Duodenal mucosa (tissue), 2 donors: ENCODE results near the gene RTP2.

ENCODE experiments used
- H3K27ac ChIP-seq: one replicate; pipeline ENCODE4 v1.7.0; 2013; ENCODE audit warnings: low read depth, low read length
- H3K27me3 ChIP-seq, 2 donors: one replicate each; pipeline ENCODE4 v1.7.0; 2013; ENCODE audit warnings: low read length in 2 of 2, control low read depth in 1 of 2; ENCODE audit not compliant: insufficient read depth in 2 of 2, control insufficient read depth in 1 of 2
- H3K36me3 ChIP-seq, 2 donors: one replicate each; pipeline ENCODE4 v1.7.0; 2013; ENCODE audit warnings: low read length in 2 of 2, control low read depth in 1 of 2; ENCODE audit not compliant: insufficient read depth in 2 of 2, control insufficient read depth in 1 of 2
- H3K4me1 ChIP-seq, 2 donors: one replicate each; pipeline ENCODE4 v1.7.0; 2013; ENCODE audit warnings: low read length in 2 of 2, control low read depth in 1 of 2; ENCODE audit not compliant: insufficient read depth in 2 of 2, control insufficient read depth in 1 of 2
- H3K4me3 ChIP-seq, 2 donors: one replicate each; pipeline ENCODE4 v1.7.0; 2013; ENCODE audit warnings: low read length in 2 of 2, low read depth in 1 of 2
- H3K9ac ChIP-seq, 2 donors: one replicate each; pipeline ENCODE4 v1.7.0; 2013; ENCODE audit warnings: low read length in 2 of 2, low read depth in 1 of 2
- H3K9me3 ChIP-seq, 2 donors: one replicate each; pipeline ENCODE4 v1.7.0; 2013; ENCODE audit warnings: low read length in 2 of 2, control low read depth in 1 of 2; ENCODE audit not compliant: control insufficient read depth in 1 of 2

The RTP2 gene

GRCh38 chr3:187728940-187729583 lies 26.7 kb upstream of the RTP2 start:
- Histone ChIP-seq H3K27me3 (no peaks in the 10 kb centered on the region), H3K27ac (no peak overlapping the region), H3K36me3 (peaks cover 40 to 92% of the 10 kb centered on the region in 2 donors), H3K4me3 (no peak overlapping the region), H3K9me3 (no peaks in the 10 kb centered on the region), H3K9ac (no peak overlapping the region), H3K4me1 (no peaks in the 10 kb centered on the region)

GRCh38 chr3:187728248-187728647 lies 25.9 kb upstream of the RTP2 start:
- no peak overlapping the region for H3K27ac ChIP-seq
- H3K27me3 ChIP-seq, result no peaks in the 10 kb centered on the region
- no peaks in the 10 kb centered on the region for H3K9me3 ChIP-seq
- H3K36me3 ChIP-seq, result peaks cover 40 to 91% of the 10 kb centered on the region in 2 donors
- no peak overlapping the region for H3K4me3 ChIP-seq
- H3K9ac ChIP-seq, result no peak overlapping the region
- H3K4me1 ChIP-seq, result no peaks in the 10 kb centered on the region

GRCh38 chr3:187726564-187726963 lies 24.2 kb upstream of the RTP2 start:
- no peak overlapping the region for H3K9ac ChIP-seq
- H3K27ac ChIP-seq, result no peak overlapping the region
- no peak overlapping the region for H3K4me3 ChIP-seq
- no peaks in the 10 kb centered on the region for H3K27me3 ChIP-seq
- no peaks in the 10 kb centered on the region for H3K9me3 ChIP-seq
- peaks cover 41 to 86% of the 10 kb centered on the region in 2 donors for H3K36me3 ChIP-seq
- H3K4me1 ChIP-seq, result no peaks in the 10 kb centered on the region

DNA sequence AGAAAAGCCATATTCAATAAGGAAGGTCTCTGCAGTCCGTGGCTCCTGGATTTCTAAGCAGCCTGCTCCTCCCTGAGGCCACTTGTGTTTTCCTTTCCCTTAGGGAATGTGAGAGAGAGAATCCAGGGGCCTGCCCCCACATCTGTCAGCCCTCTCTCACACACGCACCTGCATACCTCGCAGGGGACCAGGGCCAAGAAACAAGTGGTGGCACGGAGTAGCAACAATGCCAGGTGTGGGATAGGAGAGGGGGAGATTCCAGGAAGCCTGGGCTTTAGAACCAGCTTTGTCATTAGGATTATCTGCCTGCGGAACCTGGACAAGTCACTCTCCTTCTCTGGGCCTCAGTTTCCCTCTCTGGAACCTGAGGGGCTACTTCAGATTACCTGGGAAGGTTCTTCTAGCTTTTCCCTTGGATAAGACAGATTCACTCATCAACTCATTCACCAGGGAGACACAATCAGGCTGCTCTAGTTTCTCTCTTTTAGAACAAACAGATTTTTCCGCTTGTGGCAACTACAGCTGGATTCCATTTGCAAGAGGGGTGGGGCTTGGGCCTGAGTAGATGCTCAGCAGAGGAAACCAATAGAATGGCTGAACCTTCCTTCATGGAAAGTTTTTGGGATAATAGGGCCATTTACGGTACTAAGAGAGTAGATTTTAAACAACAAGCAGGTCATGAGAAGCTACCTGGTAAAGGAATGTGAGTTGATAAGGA lies 23.5 kb upstream of the RTP2 start:
- Histone ChIP-seq H3K36me3 (peaks cover 34 to 83% of the 10 kb centered on the region in 2 donors), H3K9me3 (no peaks in the 10 kb centered on the region)

GRCh38 chr3:187725224-187725623 lies 22.9 kb upstream of the RTP2 start:
- H3K27me3 ChIP-seq, result no peaks in the 10 kb centered on the region
- no peak overlapping the region for H3K4me3 ChIP-seq
- peaks cover 28 to 77% of the 10 kb centered on the region in 2 donors for H3K36me3 ChIP-seq
- H3K9ac ChIP-seq, result no peak overlapping the region
- no peaks in the 10 kb centered on the region for H3K9me3 ChIP-seq
- no peaks in the 10 kb centered on the region for H3K4me1 ChIP-seq
- no peak overlapping the region for H3K27ac ChIP-seq

More for the DNA sequence above, 23.5 kb upstream of the RTP2 start:
- no peak overlapping the region for H3K9ac ChIP-seq
- no peaks in the 10 kb centered on the region for H3K4me1 ChIP-seq
- H3K27me3 ChIP-seq, result no peaks in the 10 kb centered on the region
- H3K4me3 ChIP-seq, result no peak overlapping the region
- H3K27ac ChIP-seq, result no peak overlapping the region

- Histone ChIP-seq H3K9ac (no peak overlapping the region), H3K27me3 (no peaks in the 10 kb centered on the region), H3K36me3 (peaks cover 10 to 49% of the 10 kb centered on the region in 2 donors), H3K4me3 (no peak overlapping the region), H3K27ac (no peak overlapping the region), H3K9me3 (no peaks in the 10 kb centered on the region), H3K4me1 (no peaks in the 10 kb centered on the region)
These were observed 19.9 kb upstream of the RTP2 start for GRCh38 chr3:187722206-187722612.

- Histone ChIP-seq H3K9me3 (no peaks in the 10 kb centered on the region), H3K27ac (no peak overlapping the region), H3K27me3 (no peaks in the 10 kb centered on the region), H3K36me3 (peaks cover 10 to 38% of the 10 kb centered on the region in 2 donors), H3K4me1 (no peaks in the 10 kb centered on the region), H3K4me3 (no peak overlapping the region), H3K9ac (no peak overlapping the region)
These were observed 18.7 kb upstream of the RTP2 start for GRCh38 chr3:187721055-187721454.

GRCh38 chr3:187720337-187720670 lies 17.9 kb upstream of the RTP2 start:
- peaks cover 10 to 31% of the 10 kb centered on the region in 2 donors for H3K36me3 ChIP-seq
- no peak overlapping the region for H3K27ac ChIP-seq
- no peaks in the 10 kb centered on the region for H3K27me3 ChIP-seq
- H3K4me3 ChIP-seq, result no peak overlapping the region
- H3K9ac ChIP-seq, result no peak overlapping the region
- no peaks in the 10 kb centered on the region for H3K9me3 ChIP-seq
- no peaks in the 10 kb centered on the region for H3K4me1 ChIP-seq

DNA sequence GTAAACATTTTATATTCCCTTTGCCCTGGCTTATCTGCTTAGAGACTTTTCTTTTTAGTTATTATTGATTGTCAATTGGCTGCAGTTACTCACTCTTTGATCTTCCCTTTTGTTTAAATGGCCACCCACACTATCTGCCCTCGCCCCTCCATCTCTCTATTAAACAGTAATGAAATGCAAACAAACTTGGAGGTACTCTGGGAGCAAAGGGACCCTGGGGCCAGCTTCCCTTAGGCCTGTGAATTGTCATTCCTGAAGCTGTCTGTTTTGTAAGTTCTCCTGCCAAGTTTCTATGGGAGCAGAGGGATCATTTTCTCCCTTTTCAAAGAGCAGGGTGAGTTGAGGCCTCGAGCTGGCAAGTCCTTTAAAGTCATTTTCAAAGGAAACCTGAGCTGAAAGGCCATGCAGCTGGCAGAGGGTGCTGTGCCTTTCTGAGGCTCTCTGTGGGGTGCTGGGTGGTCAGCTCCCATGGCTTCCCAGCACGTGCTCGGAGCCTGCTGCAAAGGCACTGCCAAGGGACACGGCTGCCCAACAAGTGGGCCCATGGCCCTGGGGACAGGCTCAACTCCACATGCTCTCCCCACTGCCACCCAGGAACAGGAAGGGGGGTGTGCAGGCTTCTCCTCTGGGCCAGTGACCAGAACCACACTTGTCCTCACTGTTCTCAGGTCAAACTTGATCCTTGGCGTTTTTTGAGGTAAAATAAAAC lies 17.4 kb upstream of the RTP2 start:
- no peak overlapping the region for H3K27ac ChIP-seq
- H3K36me3 ChIP-seq, result peaks cover 8 to 26% of the 10 kb centered on the region in 2 donors
- no peaks in the 10 kb centered on the region for H3K27me3 ChIP-seq
- H3K9ac ChIP-seq, result no peak overlapping the region
- no peaks in the 10 kb centered on the region for H3K9me3 ChIP-seq
- H3K4me3 ChIP-seq, result no peak overlapping the region
- H3K4me1 ChIP-seq, result no peaks in the 10 kb centered on the region

- H3K4me3 ChIP-seq, result no peak overlapping the region
- peaks cover 0 to 4% of the 10 kb centered on the region in 2 donors for H3K4me1 ChIP-seq
- no peaks in the 10 kb centered on the region for H3K27me3 ChIP-seq
- H3K27ac ChIP-seq, result no peak overlapping the region
- no peaks in the 10 kb centered on the region for H3K9me3 ChIP-seq
- H3K36me3 ChIP-seq, result peaks cover 5 to 16% of the 10 kb centered on the region in 2 donors
- no peak overlapping the region for H3K9ac ChIP-seq
These were observed 16.4 kb upstream of the RTP2 start for GRCh38 chr3:187718802-187719201.
